HG03139 (cell line): Measurements from ENCODE around the gene EXOC3L4.
A peak's percentile ranks its signal among the peaks of the same experiment; 100 is the strongest.

ENCODE experiments used
- ATAC-seq: cut with Tn5 transposase; IDR thresholded peaks from one replicate; pipeline ENCODE4 v1.9.1; 2021; ENCODE audit not compliant: unreplicated experiment

EXOC3L4 gene

DNA sequence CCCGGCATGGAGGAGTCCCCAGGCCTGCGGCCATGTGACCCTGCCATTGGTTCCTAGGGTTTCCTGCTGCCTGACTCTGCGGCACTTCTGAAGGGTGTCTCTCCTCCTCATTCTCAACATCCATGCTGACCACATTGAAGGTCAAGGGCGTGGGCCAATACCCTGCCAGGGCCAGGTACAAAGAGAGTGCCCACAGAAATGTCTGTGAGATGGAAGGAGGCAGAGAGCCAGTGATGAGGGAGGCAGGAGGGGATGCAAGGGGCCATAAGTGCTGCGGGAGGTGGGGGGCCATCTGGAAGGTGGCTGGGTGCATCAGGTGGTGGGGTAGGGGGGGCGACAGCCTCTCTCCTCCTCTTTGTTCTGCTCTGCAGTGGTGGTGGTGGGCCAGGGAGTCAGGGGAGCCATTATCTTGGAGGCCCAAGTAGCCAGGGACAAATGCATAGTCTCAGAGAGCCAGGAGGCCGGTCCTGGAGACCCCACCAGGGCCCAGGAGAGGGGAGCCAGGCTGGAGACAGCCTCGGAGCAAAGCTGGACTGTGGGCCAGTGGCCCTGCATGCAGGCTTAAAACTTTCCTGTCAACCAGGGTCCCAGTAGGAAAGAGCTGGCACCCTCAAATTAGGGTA lies 24.2 kb upstream of the EXOC3L4 start:
- no peak for ATAC-seq

DNA sequence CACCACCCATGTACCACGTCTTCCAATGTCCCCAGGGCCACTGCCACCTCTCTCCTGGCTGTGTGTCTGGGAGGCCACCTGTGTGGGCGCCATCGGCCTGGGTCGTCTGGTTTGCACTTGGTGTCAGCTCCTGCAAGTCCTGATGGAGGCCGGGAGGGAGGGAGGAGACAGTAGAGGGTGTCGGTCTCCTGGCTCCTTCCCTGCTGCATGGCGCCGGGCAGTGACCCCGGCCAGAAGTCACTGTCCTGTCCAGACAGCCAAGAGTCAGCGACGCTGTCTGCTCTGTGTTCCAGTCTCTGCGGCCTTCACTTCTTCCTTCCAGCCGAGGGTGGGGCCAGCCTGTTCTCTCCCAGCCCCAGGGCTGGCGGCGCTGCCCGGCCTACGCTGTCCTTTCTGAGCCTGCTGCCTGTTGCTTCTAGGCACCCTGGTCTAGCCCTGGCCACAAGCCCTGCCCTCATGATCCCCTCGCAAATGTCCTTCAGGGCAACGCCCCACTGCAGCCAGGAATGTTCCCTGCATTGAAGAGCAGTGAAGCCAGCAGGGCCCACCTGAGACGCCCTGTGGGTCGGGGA lies 23.5 kb upstream of the EXOC3L4 start:
- no peak for ATAC-seq

DNA sequence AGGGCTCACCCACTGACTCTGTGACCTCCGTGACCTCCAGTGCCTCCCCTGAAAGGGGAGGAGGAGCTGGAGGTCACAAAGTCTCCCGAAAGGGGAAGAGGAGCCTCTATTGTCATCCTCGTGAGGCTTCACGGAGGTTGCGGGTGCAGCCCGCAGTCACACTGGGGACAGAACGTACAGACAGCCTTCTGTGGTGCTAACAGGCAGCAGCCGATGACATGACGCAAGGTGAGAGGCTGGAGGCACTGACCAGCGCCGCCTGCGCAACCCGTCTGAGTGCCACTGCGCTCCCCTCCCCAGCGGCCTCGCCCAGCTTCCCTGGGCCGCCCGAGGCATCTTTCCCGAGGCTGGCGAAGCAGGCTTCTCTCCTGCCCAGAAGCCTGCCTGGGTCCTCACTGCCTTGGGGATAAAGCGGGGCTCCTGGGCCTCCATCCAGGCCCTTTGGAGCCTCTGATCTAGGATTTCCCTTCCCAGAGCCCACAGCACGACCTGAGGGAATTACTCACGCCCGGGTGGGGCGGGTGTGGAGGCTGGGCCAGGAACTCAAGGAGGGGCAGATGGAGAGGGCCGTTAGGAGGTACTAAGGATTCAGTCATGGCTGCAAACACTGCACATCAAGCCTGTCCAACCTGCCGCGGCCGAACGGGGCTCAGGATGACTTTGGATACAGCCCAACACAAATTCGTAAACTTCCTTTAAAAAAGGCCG lies 22.8 kb upstream of the EXOC3L4 start:
- no peak for ATAC-seq

DNA sequence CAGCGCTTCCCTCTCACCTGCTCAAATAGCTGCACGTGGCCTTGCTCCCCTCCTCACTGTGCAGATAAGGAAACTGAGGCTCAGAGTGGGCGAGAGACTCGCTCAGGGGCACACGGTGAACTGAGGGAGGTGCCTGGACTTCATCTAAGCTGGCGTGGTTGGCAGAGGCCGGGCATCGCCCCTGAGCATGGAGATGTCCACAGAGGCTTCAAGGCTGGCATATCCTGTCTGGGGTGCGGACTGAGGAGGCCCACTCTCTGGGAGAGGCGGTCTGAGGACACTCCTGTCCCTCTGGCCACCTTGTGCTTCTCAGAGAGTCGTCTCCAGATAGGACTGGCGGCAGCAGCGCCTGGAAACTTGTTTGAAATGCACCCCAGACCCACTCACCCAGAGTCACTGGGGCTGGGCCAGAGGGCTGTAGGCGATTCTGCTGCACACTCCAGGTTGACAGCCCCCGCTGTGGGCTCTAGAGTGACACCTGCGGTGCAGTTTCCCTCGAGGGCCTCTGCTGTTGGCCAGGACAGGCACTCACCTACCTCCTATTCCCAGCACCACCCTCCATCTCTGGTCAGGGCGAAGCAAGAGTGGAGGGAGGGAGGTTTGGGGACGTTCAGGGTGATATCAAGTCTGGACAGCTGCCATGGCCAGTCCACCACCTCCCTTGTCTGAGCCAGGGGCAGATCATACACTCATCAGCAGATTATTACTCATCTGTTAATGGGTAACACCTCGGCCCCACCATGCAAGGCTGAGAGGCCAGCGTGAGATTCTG lies 21.7 kb upstream of the EXOC3L4 start:
- ATAC-seq = no peak

DNA sequence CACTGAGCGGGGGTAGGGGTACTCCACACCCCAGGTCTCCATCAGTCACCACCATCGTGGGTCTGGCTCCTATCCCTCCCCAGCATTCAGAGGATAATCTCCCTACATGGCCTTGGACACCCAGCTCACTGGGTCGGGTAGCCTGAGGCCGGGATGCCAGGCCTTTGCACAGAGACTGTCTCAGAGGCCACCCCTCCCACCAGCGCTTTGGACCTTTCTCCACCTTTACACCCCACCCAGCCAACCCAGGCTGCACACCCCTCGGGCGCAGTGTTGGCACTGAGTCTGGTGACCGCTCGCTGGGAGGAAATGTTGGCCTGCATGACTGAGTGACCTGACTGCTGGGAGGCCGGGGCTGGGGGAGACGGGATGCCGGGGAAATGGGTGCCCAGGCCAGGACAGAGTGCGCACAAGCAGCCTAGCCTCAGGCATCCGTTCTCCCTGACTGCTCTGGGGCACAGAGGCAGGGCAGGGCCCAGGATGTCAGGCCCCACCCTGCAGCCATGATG lies 21.1 kb upstream of the EXOC3L4 start:
- no peak for ATAC-seq

DNA sequence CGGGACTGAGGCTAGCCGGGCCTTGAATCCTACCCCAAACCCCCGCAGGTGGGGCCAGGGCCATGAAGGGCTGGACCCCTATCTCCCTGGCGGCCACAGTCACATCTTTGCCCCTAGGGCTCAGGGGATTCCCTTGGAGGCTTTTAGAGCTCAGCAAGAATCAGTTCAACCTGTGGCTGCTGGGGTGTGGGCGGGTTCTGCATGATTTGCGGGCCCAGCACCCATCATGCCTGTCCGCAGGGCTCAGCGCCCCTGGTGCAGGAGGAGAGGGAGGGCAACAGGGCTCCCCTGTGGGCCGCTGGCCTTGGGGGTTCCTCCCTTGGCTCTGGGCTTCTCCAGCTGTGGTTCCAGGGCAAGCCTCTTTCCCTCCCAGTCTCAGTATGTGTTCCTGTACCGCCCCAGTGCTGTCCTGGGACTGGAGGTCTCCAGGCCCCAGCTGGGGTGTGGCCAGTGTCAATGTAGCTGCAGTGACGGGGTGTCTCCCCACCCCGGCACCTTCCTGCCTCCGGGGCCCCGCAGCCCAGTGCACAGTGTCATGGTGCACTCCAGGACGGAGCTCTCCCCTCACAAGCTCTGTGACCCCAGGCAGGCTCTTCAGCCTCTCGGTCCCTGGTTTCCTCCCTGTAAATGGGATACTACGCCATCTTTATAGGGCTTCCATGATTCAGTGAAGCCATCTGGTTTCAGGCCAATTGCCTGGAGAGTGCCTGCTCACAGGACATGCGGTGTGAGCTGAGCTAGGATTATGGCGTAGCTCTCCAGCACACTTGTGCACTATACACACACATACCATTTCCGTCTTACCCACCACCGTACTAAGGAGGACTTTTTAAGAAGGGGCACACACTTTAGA lies 20.4 kb upstream of the EXOC3L4 start:
- ATAC-seq = no peak

DNA sequence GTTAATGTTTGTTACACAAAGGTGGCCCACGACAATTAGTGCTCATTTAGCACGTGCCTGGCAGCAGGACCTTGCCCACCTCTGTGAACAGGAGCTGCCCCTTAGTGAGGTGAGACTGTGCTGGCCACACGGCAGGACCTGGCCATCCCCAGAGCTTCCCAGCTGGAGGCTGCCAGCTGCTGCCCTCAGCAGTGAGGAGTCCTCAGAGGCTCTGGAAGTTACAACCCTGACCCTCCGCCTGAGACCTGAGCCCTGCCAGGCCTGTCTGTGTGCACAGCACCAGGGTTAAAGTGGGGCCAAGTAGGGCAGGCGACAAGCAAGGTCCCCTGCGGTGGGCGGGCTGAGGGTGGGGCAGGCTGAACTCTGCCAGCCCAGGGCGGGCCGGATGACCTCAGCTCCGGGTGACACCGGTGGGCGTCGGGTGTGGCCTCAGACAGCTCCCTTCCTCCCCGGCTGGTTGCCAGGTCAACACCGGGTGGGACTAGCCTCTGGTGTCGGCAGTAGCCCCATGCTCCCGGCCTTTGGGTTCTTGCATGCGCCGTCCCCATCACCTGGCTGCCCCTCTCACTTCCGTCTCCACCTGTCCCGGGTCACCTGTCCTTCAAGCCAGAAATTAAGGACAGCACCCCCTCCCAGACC lies 19.7 kb upstream of the EXOC3L4 start:
- no peak for ATAC-seq

DNA sequence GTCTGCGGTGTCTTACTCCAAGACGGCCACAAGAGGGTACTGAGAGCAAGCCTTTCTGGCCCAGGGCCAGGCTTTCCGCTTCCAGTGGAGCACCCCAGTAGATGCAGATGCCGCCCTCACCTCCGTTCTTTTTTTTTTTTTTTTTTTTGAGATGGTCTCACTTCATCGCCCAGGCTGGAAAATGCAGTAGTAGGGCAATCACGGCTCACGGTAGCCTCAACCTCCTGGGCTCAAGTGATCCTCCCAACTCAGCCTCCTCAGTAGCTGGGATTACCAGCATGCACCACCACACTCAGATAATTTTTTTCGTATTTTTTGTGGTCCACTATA lies 16.1 kb upstream of the EXOC3L4 start:
- peak; percentile 47 for ATAC-seq

DNA sequence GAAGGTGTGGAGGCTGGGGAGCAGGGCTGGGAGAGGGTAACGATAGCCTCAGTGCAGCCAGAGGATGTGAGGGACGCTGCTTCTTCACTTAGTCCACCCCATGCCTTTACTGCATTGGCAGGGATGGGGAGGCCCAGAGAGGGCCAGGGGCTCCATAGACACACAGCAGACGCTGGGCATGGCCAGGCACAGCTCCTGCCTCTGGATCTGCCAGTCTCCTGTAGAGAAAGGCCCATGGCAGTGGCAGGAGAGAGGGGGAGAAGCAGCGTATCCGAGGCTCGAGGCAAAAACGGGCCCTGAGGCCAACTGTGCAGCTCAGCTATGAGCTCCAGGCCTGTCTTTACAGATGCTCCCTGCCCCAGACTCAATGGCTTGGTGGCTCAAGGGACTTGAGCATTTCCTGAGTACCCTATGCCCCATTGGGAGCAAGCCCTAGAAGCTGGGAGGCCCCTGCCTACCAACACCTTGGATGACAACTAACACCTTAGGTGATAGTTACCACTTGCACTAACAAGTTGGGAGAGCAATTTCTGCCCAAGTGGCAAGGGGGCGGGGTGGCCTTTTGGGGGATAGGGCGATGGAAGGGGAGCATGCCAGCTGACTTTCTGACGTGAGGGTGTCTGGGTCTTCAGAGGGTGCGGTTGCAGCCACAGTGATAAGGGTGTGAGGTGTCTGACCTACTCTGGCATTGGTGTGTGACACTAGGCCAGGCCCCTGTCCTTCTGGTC lies 15.5 kb upstream of the EXOC3L4 start:
- no peak for ATAC-seq

DNA sequence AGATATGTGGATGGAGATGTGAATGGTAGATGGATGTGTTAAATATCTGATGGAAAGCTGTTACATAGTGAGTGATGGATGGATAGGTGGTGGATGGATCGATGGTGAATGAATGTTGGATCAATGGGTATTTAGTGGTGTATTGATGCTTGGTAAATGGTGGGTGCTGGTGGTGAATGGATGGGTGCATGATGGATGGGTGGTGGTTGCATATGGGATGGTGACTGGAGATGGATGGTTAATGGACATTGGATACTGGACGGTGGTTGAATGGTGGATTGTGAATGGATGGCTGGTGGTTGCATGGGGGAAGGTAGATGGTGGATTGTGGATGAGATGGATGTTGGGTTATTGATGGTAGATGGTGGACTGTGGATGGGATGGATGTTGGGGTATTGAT lies 12.6 kb upstream of the EXOC3L4 start:
- ATAC-seq = no peak

DNA sequence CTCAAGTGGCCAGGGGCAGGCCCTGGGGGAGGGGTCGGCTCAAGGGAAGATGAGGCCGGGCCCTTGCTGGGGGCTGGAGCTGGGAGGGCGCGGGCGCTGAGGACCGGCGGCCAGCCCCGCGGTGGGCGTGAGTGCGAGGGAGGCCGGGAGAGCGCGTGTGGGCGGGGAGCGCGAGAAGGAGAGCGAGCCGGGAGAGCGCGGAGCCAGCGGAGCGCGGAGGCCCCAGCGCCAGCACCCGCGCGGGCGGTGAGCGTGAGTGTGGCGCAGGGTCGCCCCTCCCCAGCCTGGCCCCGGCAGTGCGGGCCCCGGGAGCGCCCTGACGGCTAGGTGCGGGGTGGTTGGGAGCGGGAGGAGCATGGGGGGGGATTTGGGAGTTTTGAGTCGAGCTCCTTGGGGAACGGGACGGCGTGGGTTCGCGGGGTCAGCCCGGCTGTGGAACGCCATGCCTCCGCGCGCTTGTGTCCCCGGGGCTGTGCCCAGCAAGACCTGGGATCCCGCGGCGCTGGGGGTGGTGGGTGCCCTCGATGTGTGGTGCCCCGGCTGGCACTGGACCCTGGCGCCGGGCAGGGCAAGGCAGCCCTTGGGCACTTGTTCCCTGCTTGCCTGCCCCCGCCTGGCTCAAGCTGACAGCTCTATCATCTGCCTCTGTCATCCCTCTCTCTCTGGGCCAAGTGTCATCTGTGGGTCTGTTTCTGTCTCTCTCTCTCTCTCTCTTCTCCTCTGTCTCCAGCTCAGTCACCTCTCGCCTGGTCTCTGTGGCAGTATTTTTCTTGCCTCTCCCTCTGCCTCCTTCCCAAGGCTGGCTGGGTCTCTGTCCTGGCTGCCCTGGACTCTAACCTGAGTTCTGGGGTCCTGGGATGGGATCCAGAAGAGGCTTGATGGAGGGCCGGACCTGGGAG lies 10.3 kb upstream of the EXOC3L4 start, which contains the start of gene LBHD2:
Gene LBHD2 (plus strand): TSS at position 190 of the 899 bp plus-strand sequence. CDS start 1,803 bp downstream, outside the sequence.
- no peak for ATAC-seq

DNA sequence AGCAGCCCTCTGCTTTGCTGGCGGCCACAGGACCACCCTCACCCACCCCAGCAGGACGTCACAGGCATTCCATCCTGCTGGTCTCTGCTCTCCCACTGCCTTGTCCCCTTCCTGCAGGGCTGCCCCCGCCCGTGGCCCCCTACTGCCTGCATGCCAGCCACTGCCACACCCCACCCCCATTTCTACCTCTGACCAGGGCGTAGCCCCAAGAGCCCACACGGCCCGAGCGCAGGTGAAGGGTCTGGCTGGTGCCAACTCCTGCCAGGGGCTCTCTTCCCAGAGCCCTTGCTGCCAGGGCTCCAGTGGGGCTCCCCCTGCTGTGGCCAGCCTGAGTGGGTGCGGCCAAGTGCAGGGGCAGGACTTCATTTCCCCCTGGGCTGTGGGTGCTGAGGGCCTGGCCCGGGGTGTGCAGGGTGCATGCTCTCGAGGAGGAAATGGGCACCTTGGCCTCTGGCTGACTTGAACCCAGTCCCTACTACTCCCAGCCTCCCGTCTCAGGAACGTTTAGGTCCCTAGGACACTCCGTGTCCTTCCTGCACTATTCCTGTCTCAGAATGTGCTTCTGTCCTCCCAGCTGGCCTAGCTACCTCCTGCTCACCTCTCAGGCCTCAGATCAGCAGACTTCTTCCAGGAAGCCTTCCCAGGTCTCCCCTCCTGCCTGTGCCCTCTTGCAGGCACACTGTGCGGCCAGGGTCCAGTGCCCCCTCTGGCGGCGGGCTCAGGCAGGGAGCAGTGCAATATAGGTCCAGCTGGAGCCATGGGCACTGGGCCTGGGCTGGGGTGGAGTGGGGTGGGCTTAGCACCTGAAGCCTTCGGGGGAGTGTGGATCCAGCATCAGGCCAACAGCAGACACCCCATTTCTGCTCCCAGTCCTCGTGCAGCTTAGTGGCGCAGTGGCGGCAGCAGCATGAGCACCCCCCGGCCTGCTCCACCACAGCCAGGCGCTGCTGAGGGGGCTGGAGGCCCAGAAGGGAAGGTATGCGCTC lies 9.1 kb upstream of the EXOC3L4 start:
- no peak for ATAC-seq

DNA sequence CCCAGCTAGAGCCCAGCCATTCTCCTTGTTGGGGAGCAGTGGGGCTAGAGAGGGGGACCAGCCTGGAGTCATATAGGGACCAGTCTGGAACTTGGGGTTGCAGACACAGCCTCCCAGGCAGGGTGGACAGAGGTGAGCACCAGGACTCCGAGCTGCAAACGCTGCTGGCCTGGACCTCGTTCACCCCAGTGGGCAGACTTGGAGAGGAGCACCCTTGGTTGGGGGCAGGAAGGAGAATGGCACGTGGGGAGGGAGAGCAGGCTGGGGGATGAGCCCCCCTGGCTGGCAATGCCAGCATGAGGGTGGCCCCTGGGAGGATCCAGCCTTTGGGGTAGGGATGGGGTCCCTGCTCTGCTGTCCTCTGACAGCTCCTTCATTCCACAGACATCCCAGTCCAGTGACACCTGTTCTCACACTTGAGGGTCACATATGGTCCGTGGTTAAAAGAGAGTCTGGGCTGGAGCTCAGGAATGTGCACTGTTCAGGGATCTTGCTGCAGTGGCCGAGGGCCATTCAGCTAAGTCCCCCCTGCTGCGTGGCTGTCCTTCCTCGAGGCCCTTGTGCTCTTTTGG lies 7.7 kb upstream of the EXOC3L4 start:
- ATAC-seq = no peak

DNA sequence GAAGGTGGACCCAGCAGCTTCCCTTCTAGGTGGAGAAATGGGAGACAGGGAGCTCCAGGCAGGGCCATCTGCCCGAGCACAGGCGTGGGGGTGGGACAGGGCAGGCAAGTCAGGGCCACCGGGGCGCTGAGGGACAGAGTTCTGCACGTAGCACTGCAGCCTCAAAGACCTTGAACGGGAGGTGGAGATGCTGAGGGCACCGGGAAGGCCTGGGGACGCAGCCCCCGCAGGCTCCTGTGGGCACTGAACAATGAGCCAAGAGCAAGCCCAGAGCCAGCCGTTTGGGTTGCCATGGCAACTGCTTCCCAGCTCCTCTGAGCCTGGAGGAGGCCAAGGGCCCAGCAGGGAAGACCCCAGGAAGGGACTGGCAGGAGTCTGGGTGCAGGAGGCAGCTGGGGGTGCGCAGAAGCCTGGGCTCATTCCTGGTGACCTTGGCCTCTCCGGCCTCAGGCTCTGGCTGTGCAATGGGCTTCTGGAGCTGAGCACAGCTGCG lies 7.1 kb upstream of the EXOC3L4 start:
- ATAC-seq = no peak

DNA sequence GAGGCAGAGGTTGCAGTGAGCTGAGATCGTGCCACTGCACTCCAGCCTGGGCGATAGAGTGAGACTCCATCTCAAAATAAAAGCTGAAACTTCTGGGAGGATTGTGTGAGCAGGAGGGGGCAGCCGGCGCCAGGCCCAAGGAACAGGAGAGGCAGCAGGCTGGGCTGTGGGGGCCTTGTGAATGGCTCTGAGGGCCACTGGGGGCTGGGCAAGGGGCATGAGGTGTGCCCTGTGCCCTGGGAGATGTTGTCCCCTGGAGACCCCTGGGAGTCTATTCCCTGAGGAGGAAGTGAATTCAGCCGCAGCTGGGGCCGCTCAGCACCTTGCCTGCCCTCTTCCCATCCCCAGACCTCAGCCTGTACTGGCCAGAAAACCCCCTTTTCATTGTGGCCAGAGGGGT lies 5.6 kb upstream of the EXOC3L4 start:
- ATAC-seq = no peak

DNA sequence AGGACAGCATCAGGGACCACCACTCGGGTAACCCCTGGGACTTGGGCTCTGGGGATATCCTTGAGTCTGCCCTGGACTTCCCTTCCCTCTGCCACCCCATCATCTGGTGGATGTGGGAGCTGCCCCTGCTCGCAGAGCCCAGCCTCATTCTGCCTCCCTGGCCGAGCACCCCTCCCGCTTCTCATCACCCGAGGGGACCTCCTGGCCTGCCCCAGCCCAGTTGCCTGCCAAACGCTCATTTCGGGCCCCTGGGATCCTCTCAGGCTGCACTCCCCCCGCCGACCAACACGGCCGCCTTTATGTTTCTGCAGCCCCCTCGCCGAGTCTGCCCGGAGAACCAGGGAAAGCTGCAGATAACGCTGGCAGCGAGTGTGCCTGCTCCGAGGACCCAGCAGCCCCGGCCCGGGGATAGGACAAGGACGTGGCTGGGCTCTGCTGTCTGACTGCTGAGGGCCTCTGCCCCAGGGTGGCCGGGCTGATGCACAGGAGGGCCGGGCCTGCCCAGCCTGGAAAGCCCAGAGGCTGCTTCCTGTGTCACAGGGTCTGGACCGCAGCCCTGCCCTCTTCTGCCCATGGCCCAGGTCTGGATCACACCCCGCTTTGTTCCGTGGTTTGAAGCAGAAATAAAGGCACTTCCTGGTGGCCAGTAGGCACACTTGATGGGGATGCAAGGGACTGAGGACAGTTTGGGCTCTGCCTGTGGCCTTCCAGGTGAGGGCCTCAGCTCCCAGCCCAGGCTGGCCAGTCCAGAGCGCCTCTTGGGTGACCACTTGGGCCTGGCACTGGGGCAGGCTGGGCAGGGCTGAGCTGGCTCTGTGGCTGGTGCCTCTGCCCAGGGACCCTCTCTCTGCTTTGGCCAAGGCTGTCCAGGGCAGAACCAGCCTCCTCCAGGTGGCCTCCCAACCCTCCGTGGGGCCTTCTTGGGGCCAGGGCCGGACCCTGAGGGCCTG lies 4.9 kb upstream of the EXOC3L4 start:
- ATAC-seq = no peak
